ENCODE results near the gene PCLO.
"Not testable (repeated sequence)": the region's sequence is repeated elsewhere in the genome, so short reads cannot be mapped to it uniquely, and the experiment has no call there.

The PCLO gene

DNA sequence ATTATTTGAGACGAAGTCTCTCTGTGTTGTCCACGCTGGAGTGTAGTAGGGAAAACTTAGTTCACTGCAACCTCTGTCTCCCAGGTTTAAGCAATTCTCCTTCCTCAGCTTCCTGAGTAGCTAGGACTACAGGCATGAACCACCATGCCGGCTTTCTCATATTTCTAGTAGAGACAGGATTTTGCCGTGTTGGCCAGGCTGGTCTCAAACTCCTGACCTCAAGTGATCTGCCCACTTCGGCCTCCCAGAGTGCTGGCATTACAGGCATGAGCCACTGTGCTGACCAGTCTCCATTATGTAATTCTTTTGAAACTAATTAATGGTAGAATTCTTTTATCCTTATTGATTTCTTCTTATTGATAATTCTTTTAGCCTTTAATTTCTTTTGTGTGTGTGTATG lies 32.5 kb downstream of the PCLO start:
- DNase-seq, result no peak

DNA sequence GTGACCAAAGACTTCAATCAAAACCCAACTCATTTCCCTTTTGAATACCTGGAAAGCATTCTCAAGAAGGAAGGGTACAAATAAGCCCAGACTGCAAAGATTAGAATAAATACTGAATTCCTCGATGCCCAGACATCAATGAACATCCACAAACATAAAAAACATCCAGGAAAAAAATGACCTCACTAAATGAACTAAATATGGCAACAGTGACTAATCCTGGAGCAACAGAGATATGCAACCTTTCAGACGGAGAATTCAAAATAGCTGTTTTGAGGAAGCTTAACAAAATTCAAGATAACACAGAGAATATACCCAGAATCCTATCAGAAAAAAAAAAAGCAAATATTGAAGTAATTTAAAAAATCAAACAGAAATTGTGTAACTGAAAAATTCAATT lies 43.2 kb downstream of the PCLO start:
- DNase-seq, result no peak

DNA sequence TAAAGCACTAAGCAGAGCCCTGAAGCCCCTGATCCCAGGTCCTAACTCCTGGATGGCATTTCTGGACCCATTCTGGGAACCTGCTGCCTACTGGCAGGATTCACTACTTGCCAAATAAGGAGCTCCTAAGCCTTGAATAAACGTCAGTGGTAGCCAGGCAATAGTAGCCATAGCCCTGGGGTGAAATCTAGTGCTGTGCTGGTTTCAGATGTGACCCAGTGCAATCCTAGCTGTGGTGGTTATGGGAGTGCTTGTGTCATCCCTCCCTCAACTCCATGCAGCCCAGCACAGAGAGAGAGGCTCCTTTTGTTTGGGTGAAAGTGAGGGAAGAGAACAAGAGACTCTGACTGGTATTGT lies 43.7 kb downstream of the PCLO start:
- DNase-seq, result no peak

DNA sequence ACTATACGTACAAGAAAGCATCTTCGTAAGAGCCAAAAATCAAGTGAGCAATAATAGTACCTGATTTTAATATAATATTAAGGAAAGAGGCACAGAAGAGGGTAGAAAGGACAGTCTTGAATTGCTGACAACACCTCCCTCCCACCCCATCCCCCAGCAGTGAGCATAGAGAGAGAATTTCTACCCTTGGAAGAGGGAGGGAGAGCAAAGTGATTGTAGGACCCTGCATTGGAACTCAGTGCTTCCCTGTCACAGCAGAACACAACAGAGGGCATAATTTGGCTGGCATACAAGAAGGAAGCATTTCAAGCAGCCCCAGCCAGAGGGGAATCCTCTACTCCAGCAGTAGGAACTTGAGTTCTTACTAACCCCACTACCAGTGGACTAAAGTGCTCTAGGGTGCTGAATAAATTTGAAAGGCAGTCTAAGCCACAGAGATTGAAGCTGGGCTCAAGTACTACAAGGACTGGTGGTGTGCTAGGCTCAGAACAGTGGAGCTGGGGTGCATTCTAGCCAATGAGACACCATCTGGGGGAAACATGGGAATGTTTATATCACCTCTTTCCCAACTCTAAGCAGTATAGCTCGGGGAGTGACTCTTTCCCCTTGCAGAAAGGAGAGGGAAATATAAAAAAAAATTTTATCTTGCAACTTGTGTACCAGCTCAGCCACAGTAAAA lies 44.2 kb downstream of the PCLO start:
- no peak for DNase-seq

DNA sequence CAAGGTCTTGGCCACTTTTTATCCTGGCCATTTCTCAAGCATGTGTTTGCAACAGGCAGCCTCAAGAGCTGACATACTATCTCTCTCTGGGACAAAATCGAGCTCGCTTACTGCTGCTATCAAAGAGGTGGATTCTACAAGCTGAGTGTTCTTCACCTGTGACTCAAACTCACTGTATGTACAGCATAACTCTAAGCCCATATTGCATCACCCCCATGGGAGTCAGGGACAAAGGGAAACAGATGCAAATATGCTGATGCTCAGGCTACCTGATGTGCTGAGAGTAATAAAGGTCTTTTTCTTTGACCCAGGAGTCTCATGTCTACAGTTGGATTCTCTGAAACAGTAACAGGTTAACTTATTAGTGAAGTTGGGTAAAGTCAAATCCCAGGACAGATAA lies 45.2 kb downstream of the PCLO start:
- DNase-seq, result peak in 1 of 2 experiments; percentile 25

DNA sequence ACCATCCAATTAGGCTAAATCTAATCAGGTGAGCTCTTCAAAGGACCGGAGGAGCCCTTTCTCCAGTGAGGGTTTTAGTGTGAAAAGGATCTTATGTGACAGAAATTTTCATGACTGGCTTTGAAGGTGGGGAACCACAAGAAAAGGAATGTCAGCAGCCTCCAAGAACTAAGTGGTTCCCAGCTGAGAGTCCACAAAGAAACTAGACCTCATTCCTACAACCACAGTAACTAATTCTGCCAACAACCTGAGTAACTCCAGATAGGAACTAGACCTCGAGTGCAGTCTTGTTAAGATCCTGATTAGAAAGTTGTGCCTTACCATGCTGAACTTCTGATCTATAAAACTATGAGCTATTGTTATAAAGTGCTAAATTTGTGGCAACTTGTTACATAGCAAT lies 51.3 kb downstream of the PCLO start:
- DNase-seq, result no peak

DNA sequence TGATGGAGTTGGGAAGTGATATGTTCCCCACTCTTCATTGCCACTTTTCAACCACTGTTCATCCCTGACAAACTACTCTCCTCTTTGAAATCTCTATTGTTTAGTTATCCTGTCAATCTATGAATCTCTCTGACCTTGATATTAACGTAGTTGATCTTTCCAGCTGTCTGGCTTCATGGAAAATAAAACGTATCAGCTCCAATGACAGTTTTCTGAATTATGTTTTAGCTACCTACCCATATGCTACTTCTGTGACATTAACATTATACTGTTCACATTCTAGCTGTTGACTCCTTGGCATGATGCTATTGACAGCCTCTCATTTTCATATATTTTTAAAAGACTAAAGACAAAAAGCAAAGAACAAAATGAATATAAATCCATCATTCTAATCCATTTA lies 53.3 kb downstream of the PCLO start:
- DNase-seq, result no peak

DNA sequence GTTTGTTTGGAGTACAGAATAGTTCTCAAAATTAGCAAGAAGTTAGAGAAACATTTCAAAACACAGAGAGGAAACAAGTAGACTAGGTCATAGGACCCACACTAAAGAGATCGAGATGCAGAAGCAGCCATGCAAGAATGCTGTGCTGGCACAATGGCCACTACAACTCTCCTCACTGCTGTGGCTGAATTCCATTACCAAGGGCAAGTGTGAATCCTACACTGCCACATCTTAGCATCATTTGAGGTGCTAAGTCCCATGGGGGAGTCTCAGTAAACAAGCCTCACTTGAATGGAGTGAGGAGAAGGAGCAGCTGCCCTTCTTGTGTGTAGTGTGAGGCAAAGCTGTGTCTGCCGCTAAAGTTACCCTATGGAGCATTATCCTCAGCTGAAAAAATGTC lies 56.7 kb downstream of the PCLO start:
- DNase-seq, result no peak

DNA sequence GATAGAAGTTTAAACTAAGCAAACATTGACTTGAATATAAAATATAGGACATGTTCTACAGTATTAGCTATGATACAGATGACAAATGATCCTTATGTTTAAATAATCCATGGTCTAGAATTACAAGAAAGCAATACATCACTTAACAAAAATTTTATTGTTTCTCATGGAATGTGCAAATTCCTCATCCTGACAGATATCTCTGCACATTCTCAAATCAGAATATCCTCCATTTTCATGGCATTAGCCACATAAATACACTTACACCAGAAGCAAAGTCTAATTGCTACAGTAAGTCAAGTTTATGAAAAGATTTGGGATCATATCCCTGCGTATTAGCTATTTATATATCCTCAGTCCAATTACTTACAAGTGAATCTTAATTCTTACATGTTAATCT lies 57.6 kb downstream of the PCLO start:
- no peak for DNase-seq

DNA sequence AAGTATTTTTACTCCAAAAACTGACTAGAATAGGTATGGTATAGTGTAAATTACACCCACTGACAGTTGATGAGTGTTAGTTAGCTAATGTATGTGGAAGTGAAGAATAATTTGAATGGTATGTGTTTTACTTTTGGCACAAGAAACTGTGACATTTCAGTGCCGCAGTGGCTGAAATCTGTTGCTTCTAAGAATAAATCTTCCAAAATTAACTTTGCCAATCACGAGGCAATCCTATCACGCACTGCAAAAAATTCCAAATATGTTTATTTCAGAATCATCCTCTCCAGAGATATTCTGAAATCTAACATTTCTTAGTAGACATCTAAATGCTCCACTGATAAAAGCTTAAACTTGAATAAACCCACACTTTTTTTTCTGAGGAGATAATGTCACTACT lies 61.2 kb downstream of the PCLO start:
- DNase-seq, result no peak

DNA sequence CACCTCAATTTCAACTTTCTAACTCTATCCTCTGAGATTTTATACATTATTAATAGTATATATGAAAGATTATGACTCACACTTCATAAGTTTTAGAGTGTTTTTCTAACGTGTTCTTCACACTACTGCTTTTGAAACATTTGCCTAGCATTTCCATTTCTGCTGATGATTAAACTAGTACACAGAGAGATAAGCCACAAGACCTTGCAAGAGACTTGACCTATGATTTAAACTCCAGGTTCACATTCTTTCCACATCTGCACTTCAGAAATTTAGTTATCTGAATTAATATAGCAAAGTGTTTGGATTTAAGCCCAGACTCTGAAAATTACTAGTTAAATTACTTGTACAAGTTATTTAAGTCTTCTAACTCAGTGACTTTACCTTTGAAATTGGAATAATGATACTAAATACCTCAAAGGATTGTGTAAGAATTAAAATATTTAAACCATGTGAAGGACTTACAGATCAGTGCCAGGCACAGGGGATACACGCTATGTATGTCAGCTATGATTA lies 66.6 kb downstream of the PCLO start:
- DNase-seq, result no peak

DNA sequence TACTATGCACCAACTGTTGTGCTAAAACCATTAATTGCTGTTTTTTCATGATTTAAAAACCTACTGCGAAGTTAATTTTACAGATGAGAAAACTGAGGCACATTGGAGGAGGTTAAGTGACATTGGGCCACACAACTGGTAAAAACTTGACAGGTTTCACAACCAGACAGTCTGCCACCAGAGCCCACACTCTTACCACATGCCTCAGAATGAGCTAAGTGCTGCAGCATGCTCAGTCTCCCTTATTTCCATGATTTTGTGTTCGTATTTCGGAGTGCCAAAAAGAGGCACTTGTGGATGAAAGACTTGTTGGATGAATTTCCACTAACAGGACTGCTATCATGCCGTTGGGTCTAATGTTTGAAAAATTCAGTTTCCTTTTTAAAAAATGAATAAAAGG lies 77.4 kb downstream of the PCLO start:
- DNase-seq, result no peak

DNA sequence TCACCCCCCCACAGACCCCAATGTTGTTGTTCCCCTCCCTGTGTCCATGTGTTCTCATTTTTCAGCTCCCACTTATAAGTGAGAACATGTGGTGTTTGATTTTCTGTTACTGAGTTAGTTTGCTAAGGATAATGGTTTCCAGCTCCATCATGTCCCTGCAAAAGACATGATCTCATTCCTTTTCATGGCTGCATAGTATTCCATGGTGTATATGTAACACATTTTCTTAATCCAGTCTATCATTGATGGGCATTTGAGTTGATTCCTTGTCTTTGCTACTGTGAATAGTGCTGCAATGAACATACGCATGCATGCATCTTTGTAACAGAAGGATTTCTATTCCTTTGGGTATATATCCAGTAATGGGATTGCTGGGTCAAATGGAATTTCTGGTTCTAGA lies 82.8 kb downstream of the PCLO start:
- not testable (repeated sequence) for DNase-seq

DNA sequence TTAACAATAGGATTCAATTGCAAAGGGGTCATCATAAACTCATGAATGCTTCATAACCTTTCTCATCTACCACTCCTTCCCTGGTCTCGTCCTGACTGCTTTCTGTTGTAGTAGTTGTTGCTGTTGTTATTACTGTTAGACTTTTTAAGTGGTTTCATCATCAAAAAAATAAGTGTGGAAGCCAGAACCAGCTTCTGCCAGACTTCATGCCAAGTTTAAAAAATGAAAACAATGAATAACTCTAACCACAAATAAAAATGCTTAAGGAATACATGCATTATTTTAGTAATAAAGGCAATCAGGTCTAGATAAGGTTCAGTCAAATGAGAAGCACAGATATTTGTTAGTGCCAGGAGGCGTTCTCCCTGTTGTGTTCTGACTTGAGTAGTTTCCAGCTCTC lies 85.4 kb downstream of the PCLO start:
- no peak for DNase-seq

DNA sequence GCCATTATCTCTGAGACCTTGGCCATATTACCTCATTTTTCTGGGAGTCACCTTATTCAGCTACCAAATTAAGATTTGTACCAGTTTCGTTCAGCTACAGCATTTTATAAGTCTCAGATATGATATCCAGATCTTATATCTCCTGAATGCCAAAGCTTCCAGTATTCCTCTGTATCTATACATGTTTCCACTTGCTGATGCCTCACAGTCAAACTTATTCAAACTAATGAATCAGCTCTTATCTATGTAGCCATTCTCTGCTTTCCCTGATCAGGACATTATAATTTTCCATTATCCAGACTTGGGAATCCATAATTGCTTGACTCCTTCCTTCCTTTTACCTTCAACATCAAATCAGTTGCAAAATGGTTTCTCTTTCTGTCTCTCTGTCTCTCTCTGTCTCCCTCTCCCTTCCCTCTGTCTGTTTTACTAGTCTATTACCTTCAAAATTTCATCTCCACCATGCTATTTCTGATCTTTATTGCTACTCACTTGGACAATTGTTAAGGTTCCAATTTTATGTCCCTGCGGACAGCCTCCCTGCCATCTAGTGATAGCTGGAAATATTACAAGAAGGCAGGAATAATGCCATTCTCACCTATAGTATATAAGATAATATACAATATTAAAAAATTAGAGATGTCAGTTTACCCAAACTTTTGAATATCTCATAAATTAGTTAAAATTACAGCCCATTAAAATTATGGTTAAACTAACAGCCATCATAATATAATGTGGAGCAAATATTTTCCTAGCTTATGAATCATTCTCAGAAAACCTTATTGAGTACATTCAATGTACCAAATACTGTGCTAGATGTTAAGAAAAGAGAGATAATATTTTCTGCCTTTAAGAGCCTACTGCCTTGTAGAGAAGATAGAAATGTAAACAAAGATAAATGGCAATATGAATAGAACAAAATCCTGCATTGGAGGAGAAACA lies 89.8 kb downstream of the PCLO start:
- no peak for DNase-seq

DNA sequence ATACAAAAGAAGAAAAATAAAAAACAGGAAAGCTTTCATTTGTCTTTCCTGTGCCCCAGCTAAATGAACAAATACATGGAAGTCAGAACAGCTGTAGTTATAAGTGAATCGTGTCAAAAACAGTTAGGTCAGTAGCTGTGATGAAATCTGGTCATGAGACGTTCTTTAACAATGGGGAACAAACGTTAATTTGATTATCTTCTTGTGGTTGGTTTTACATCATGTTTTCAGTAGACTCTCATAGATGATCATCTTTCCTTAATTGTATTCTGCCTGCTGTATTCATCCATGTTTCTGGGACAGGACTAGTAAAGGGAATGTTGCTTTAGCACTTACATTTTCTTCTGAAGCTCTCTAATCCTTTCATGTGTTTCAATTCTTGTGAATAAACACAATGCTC lies 97.0 kb downstream of the PCLO start:
- no peak for DNase-seq

DNA sequence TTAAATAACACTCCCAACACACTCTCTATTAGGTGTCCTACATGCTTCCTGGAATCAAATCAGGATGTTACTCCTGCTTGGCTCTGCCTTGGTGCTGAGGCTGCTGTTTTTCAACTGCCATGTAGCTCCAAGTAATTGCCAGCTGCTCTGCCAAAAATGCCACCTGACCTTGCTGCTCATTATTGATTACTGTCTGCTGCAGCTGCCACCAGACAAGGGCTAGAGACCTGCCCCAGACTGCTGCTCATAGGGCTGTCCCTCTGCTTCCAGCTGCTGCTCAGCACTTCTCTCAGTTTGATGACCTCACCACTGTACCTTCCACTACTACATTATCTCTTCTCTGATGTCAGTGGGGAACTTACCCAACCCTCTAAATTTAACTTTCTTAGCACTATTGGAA lies 102.5 kb downstream of the PCLO start:
- no peak for DNase-seq

DNA sequence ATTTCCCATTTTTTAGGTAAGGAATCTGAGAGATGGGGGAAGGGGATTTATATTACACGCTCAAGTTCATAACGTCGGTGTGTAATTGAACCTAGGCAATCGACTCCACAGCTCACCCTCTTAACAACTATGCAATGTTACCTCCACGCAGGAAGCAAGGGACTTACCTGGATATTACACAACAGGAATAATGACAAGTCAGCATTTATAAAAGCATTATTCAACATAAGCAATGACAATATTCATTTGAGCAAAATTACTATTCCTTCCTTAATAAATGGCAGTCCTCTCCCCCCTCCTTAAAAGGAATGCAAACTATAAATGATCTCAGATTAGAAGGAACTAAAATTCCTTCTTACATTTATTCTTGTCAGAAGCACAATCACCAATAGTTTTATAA lies 104.0 kb downstream of the PCLO start:
- no peak for DNase-seq

DNA sequence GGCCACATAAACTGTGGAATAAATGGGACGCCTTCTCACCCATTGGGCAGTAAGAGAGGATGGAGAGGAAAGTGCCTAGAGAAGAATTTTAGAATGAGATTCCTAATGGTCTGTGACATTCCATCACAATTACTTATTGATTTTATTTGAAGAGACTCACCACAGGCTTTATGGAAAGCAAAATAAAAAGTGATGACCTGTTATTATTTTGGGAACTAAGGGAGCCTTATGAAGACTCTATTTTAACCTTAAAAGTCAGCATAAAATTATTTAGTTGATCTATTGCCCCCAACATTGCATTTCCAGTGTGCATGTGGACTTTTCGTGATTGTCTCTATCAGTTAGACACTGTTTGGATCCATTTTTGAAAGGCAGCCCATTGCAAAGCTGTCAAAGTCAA lies 107.5 kb downstream of the PCLO start:
- no peak for DNase-seq

DNA sequence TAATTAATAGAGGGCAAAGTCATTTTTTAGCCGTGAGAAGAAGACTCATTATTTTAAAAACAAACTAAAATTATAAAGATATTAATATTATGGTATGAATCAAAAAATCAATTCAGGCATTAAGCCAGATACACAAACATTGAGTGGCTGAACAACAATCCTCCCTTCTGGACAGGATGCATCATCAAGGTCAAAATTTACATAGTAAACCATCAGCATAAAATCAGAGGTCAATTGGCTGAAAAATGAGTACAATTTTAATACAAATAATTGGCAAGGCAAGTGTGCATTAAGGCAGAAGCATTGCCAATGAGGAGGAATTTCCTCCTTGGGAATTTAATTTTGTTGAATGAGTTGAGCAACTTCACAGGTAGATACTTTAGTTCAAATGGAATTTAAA lies 108.2 kb downstream of the PCLO start:
- no peak for DNase-seq

DNA sequence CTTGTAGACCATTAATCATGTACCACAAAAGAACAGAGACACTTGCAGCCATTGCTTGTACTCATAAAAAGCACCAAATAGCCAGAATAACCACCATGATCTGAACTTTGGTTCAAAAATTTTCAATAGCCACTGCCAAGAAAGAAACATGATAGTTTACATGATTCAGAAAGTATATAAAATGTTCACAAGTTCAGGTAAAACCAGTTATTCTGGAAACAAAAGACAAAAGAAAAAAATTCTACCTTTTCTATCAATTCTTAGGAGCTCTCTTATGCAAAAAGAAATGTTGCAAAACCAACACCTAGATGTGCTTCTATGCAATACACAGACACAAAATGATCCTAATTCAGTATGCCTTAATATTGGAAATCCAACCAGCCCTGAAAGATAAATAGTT lies 108.7 kb downstream of the PCLO start:
- no peak for DNase-seq

DNA sequence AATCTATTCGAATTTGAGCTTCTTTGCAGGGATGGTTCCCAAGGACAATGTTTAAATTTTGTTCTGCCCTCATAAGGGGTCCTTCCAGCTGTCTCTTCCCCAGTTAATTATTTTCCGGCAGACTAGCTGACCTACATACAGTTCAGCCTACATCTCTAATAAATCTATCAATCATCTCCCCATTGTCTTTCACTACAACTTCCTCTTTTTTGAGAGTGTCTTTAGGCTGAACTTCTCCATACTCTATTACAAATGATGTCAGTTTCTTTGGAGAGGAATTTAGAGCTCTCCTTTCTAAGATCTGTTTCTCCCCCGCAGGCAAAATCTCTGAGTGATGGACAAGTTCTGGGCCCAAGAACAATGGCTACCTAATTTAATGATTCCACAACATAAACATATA lies 122.2 kb downstream of the PCLO start:
- no peak for DNase-seq

DNA sequence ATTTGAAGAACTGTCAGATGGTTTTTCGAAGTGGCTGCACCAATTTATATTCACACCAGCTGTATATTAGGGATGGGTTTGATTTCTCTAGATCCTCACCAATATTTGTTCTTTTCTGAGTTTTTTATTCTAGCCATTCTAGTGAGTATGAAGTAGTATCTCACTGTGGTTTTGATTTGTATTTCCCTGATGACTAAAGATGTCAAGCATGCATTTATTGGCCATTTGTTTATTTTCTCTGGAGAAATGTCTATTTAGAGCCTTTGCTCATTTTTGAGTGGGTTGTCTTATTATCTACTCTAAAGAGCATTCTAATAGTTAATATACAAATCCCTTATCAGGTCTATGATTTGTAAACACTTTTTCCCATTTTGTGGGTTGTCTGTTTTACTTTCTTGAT lies 123.9 kb downstream of the PCLO start:
- DNase-seq, result no peak

DNA sequence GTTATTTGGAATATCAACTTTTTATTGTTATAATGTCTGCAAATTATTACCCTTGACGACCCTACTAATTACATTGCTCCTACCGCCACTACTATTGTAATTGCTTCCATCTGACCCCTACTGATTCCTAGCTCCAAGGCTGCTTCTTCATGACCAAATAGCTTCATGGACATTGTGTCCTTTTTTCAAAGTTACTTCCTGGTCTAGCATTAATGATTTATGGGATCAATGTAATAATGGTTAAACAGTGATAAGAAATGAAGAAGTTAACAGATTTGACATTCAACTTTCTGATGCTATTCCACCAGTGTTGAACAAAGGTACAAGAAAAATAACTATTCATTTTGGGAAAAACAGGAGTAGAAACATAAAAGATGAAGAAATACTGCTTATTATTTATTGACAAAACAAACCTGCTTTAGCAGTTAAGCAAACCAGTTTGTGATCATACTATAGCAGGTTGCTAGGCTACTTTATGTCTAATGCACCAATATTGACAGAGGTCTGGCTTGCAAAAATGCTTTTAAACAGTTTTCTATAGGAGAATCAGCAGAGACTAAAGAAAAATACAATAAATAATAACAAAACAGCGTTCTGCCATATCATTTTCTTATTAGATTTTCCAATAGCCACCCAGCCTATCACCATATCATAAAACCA lies 125.8 kb downstream of the PCLO start:
- no peak for DNase-seq
